Pancreas (tissue), 10 donors: ENCODE results near the gene ANO4. TPM values are rescaled to one million over a fixed set of nuclear protein-coding genes. Genes with fewer than 3 reads are reported as not detected.
A peak's percentile ranks its signal among the peaks of the same experiment; 100 is the strongest.

Experiments
- ATAC-seq, 4 donors: fragments of 200-7000 bp; cut with Tn5 transposase; one replicate each; pipeline versions ENCODE4 v1.8.0 to v1.9.1; 2020; ENCODE audit warnings: mild to moderate bottlenecking in 4 of 4, moderate library complexity in 4 of 4
- DNase-seq, 6 donors: peaks; one replicate each; pipeline ENCODE4 v3.0.0-alpha.2; 2020
- FAIRE-seq: peaks from 2 replicates; lab custom pipeline; 2012; peaks lifted over from hg19 to GRCh38; lab: Jason Lieb, UNC
- H3K27ac ChIP-seq, 4 donors: fragments of 200-600 bp; sonication (generic); 1 replicate in 3 of 4; 2 replicates in 1 of 4; pipeline versions ENCODE4 v1.5.0 to v1.8.0; 2020
- H3K27me3 ChIP-seq, 4 donors: fragments of 200-600 bp; one replicate each; pipeline ENCODE4 v1.8.0; 2021
- H3K36me3 ChIP-seq, 3 donors: fragments of 200-600 bp; sonication (generic) in 1 of 3; one replicate each; pipeline versions ENCODE4 v1.5.0 to v1.8.0; 2020 to 2021
- H3K4me1 ChIP-seq, 3 donors: fragments of 200-600 bp; one replicate each; pipeline ENCODE4 v1.8.0; 2021
- H3K4me3 ChIP-seq, 4 donors: fragments of 200-600 bp; sonication (generic) in 2 of 4; one replicate each; pipeline versions ENCODE4 v1.5.0 to v1.8.0; 2020 to 2021
- H3K9me3 ChIP-seq, 4 donors: fragments of 200-600 bp; one replicate each; pipeline ENCODE4 v1.8.0; 2021
- WGBS, 2 donors: extraction: QIAGEN DNeasy Blood & Tissue Kit; methylation state at CpG; one replicate each; pipeline ENCODE4 v1.1.7; 2013; 5-methylcytosine and 5-hydroxymethylcytosine counted together
- intact Hi-C, 3 donors: fragments of 100-400 bp; cut with DNase I; formaldehyde crosslinking; loops; one replicate each; pipeline versions ENCODE4 v1.11.1 to v1.14.2; 2022
- polyA plus RNA-seq, 2 donors: library from polyadenylated mRNA; stranded (reverse); fragments of 200-250 nt; gene quantifications; one replicate each; pipeline ENCODE4 v1.2.3, GENCODE V29; 2013
- total RNA-seq, 6 donors: library from RNA; stranded (reverse); fragmentation: NEBNext Ultra II Directional in 4 of 6; extraction: Animal tissue kit (Norgen Biotek cat#: 25700) in 4 of 6; gene quantifications; one replicate each; pipeline versions ENCODE4 v1.2.1 to v1.2.4, GENCODE V29; 2021 to 2023
- TF ChIP-seq, protein P1 (sequence below), 4 donors: fragments of 200-600 bp; sonication (generic) in 3 of 4; IDR thresholded peaks; one replicate each; pipeline versions ENCODE4 v1.5.0 to v1.8.0; 2021; ENCODE audit warnings: antibody characterized with exemption in 4 of 4
- donor health status: healthy with polysubstance abuse.
- donor health status: DM: no; HTN: no; CAD: no; lungs with moderate emphysema.
- donor health status: DM: no; HTN: no; CAD: no.
- donor health status: control.
- donor health status: control.
- donor health status: Bipolar disorder and iron deficiency.
- donor health status: DM: yes; HTN: yes; CAD: no.
- donor health status: DM: no; HTN: no; CAD: no.
- donor health status: DM: no; HTN: no; CAD: no.
- donor health status: DM: yes; HTN: yes; CAD: no.

Gene ANO4
- total and polyA plus RNA-seq, 8 donors, result 0.14 to 2.1 (median 0.28) TPM; not detected in 1

DNA sequence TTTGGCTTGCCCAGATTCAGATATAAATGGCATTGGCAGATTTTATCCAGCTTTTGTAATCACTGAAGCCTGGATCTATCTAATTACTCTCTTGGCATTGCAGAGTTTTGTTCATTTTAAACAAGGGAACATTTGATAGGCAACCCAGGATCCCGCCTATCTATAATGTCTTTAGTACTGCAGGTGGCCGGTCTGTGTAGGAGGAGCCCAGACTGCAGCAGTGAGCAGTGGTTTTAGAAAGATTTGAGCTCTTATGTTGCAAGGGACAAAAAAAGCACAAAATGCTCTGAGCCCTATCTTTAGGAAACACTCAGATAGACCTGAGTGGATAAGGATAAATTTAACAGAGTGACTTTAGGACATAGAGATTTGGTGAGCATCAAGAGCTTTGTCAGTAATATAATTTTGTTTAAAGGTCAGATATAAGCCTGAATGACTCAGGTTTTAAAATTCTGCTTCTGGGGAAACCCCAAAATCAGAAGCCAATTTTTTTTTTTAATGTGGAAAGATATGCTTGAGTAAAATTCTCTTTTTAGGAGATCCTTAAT lies 250.0 kb downstream of the ANO4 start:
- Histone ChIP-seq H3K4me3 (no peak overlapping the region), H3K4me1 (peaks cover 24 to 51% (median 25%) of the 10 kb centered on the region in 3 donors), H3K27ac (peak overlapping the region in 2 of 4 donors; percentile 70 to 78), H3K27me3 (no peaks in the 10 kb centered on the region), H3K36me3 (no peaks in the 10 kb centered on the region), H3K9me3 (no peaks in the 10 kb centered on the region)
- intact Hi-C loops, result no loop called here
- FAIRE-seq (no peak), DNase-seq (no peak), ATAC-seq (no peak)
- WGBS, 2 donors, result 27 to 38% methylated on average over 2 of the region's 2 CpGs
- TF ChIP-seq, protein P1, sequence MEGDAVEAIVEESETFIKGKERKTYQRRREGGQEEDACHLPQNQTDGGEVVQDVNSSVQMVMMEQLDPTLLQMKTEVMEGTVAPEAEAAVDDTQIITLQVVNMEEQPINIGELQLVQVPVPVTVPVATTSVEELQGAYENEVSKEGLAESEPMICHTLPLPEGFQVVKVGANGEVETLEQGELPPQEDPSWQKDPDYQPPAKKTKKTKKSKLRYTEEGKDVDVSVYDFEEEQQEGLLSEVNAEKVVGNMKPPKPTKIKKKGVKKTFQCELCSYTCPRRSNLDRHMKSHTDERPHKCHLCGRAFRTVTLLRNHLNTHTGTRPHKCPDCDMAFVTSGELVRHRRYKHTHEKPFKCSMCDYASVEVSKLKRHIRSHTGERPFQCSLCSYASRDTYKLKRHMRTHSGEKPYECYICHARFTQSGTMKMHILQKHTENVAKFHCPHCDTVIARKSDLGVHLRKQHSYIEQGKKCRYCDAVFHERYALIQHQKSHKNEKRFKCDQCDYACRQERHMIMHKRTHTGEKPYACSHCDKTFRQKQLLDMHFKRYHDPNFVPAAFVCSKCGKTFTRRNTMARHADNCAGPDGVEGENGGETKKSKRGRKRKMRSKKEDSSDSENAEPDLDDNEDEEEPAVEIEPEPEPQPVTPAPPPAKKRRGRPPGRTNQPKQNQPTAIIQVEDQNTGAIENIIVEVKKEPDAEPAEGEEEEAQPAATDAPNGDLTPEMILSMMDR (IDR thresholded peaks at IDR 0.05), result no peak

DNA sequence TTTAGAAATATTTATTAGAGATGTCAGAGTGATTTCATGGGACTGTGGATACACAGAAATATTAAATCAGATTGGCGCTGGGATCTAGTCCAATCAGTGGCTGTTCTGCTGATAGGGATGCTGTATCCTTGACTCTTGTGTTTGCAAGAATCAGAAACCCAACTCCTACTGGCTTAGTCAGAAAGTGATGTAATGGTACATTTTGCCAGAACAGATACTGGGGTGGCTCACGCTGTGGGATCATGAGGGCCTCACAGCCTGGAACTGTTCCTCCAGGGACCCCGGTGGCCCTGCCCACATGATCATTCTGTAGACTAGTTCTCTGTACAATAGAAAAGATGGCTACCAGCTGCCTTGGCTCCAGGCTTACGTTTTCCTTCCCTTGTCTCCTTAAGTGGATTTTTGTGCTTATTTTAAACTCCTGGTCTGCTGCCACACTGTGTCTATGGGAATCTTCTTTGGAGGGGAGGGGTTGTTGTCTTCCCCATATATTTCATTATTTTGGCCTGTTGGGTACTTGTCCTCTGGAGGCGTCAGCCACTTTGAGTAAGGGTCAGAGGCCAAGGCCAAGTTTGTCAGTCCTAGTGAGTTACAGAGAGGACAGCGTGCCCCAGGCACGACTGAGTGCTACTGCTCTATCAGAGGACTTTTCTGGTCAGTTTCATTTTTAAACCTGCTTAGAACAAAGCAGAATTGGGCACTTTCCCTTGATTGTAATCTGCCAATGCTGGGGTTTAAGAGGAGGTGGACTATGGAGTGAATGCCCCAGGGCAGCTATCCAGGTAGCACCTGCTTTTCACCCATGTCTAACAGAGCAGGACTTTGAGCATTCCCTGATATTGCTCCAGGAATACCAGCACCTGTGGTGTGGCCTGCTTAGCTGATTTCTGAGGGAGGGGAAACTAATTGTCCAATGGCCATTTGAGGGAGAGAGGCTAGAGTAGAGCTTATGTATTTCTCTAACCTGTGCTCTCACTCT lies 251.2 kb downstream of the ANO4 start:
- Histone ChIP-seq H3K36me3 (no peaks in the 10 kb centered on the region), H3K4me1 (peaks cover 19 to 45% (median 28%) of the 10 kb centered on the region in 3 donors), H3K9me3 (no peaks in the 10 kb centered on the region), H3K27ac (peak overlapping the region; percentile 39 to 79 (median 74)), H3K4me3 (no peak overlapping the region), H3K27me3 (no peaks in the 10 kb centered on the region)
- peak; percentile 87 to 93 (median 90) for ATAC-seq
- TF ChIP-seq, protein P1 (IDR thresholded peaks at IDR 0.05), result no peak
- intact Hi-C loops, result no loop called here
- no peak for FAIRE-seq
- 36 to 44% methylated on average over 7 of the region's 7 CpGs for WGBS, 2 donors
- peak; percentile 59 to 89 (median 76) for DNase-seq

GRCh38 chr12:101047652-101048051 lies 253.1 kb downstream of the ANO4 start:
- FAIRE-seq, result no peak
- no peak for DNase-seq
- peaks cover 32 to 44% (median 42%) of the 10 kb centered on the region in 3 donors for H3K4me1 ChIP-seq
- WGBS, 2 donors, result 80 to 91% methylated on average over 1 of the region's 1 CpG
- TF ChIP-seq, protein P1 (IDR thresholded peaks at IDR 0.05), result no peak
- no peak overlapping the region for H3K4me3 ChIP-seq
- H3K9me3 ChIP-seq, result no peaks in the 10 kb centered on the region
- no peaks in the 10 kb centered on the region for H3K36me3 ChIP-seq
- ATAC-seq, result no peak
- H3K27me3 ChIP-seq, result no peaks in the 10 kb centered on the region
- H3K27ac ChIP-seq, result no peak overlapping the region
- intact Hi-C loops, result no loop called here

GRCh38 chr12:101050631-101051030 lies 256.1 kb downstream of the ANO4 start:
- Histone ChIP-seq H3K4me3 (no peak overlapping the region), H3K27me3 (no peaks in the 10 kb centered on the region), H3K4me1 (peaks cover 19 to 29% (median 26%) of the 10 kb centered on the region in 3 donors), H3K27ac (no peak overlapping the region), H3K9me3 (no peaks in the 10 kb centered on the region), H3K36me3 (no peaks in the 10 kb centered on the region)
- intact Hi-C loops, result no loop called here
- FAIRE-seq, result no peak
- no peak for DNase-seq
- no peak for ATAC-seq
- WGBS, 2 donors, result 0% methylated on average over 1 of the region's 1 CpG
- TF ChIP-seq, protein P1 (IDR thresholded peaks at IDR 0.05), result no peak
